GM21786 (cell line): ENCODE measurements around the gene PPOX.

Source experiments
- ATAC-seq: cut with Tn5 transposase; IDR thresholded peaks from one replicate; pipeline ENCODE4 v1.9.1; 2021; ENCODE audit not compliant: unreplicated experiment

The PPOX gene

GRCh38 chr1:161220002-161220401, 53.8 kb downstream of the PPOX start:
- no peak for ATAC-seq
